ENCODE measurements around the gene TCF20.

TCF20 gene

DNA sequence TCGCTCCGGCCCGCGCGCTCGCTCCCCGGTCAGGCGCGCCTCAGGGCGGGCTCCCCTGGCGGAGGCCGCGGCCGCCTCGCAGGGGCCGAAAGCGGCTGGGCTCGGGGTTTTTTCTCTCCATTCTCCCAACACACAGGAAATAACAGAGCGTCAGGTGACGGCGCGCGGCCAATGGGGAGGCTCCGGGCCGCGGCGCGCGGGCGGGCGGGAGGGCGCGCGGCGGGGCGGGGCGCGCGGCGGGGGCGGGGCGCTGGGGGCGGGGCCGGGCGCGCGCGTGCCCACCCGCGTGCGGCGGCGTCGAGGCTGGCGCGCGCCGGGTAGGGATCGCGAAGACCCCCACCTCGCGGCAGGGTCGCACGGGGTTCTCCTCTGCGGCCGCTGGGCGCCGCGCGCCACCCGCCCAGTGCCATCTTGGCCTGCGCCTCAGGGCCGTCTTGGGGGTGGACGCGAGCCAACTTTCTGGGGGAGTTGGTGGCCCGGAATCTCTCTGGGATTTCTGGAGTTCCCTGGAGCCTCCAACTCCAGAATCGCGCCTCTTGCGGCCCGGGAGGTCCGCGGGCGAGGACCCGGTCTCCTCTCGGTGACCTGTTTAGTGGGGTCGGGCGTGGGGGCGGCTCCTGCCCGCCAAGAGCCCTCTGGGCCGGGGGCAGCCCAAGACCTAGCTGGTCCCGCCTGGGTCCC, at the start of gene TCF20:
Gene TCF20 (minus strand): TSS at position 144 of the 681 bp plus-strand sequence. CDS start 55,348 bp downstream, outside the sequence.
- peak; percentile 71 for DNase-seq (ENCODE audit: low read depth)

GRCh38 chr22:42319386-42319785, 48.9 kb upstream of the TCF20 start:
- no peak for DNase-seq (ENCODE audit: low read depth)

DNA sequence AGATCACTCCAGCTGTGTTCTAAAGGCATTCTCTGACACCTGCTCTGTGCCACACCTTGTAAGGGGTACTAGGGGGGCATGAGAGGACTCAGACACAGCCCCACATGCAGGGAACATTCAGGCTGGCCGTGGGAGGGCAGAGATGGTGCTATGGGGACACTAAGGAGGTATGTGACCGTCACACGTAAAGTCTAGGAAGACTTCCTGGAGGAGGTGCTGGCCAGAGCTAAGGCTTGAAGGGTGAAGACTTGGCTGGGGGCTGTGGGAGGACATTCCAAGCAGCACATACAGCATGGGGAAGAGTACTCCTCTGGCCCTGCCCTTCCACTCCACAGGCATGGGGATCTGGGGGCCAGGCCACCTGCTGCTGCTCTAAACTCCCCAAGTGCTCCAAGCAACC, 48.5 kb upstream of the TCF20 start:
- DNase-seq (ENCODE audit: low read depth) = no peak

DNA sequence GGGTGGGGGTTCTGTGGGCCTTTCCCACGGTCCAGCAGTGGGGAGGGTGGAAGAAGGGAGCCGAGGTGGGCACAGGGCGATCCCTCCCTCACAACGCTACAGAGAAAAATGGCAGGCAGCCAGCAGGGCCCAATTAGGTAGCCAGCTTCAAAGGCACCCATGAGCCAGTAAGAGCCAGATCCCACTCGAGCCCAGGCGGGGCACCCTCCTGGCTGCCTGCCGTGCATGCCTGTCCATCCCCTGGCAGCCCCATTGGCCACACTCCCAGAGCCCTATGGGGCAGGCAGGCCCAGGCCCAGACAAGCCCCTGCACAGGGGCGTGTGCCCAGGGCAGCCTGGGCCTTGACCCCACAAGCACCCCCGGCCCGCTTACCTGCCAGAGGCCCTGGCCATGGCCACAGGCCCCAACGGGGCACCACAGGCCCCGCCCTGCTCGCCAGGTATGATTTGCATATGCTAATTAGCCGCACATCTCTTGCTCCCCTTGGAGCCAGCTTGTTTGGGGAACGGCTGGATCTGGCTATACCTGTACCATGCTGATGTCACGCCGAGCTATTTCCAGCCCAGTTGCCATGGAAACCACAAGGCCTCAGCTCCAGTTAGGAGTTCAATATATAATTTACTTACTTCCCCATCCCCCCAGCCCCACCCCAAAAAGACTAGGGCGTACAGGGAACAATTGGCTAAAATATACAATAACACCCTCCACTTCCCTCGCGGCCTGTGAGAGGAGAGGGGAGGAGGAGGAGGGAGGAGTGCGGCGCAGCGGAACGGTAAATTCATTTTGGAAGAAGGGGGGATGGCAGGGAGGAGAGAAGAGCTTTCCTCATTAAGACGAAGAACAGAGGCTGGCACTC, 47.5 kb upstream of the TCF20 start:
- no peak for DNase-seq (ENCODE audit: low read depth)

- DNase-seq (ENCODE audit: low read depth) = peak; percentile 48
These were observed 46.6 kb upstream of the TCF20 start for GRCh38 chr22:42317008-42317407.

DNA sequence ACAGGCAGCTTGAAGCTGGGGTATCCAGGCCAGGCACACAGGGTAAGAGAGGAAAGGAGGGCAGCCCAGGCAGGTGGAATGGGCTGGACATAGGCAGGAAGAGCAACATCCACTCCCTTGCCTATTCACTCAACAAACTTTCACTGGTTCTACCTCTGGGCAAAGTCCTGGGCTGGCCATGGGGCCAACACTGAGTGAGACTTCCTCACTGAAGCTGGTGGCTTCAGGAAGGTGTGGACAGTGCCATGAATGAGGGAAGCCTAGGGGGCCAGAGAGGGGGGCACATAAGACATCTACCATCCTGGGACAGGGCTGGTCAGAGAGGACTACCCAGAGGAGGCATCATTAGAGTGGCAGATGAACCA, 44.9 kb upstream of the TCF20 start:
- DNase-seq (ENCODE audit: low read depth) = no peak

DNA sequence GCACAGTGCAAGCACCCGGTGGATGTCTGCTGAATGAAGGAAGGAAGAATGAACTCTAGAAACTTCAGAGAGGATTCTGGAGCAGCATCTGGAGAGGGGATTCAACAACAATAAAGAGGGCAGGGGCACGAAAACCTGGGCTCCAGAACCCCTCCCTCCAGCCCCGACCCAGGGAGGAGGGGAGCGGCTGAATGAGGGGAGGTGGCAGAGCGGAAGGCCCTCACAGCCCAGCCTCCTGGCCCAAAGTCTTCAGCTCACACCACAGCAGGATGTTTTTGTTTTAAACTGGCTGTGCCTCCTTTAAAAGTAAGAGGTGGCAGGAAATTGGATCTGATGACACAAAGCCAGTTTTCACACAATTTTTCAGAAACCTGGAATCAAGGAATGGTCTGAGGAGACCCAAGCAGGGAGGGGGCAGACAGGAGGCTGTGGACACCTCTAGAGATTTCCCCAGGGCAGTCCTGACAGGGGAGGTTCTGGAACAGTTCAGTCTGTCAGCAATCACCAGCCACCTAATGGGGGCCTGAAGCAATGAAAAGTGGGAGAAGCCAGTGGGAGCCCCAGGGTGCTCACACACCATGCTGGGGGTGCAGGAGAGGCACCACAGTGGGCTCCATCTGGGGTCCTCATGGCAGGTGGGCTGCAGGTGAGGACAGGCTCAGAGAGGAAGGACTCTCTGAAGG, 44.4 kb upstream of the TCF20 start:
- no peak for DNase-seq (ENCODE audit: low read depth)

DNA sequence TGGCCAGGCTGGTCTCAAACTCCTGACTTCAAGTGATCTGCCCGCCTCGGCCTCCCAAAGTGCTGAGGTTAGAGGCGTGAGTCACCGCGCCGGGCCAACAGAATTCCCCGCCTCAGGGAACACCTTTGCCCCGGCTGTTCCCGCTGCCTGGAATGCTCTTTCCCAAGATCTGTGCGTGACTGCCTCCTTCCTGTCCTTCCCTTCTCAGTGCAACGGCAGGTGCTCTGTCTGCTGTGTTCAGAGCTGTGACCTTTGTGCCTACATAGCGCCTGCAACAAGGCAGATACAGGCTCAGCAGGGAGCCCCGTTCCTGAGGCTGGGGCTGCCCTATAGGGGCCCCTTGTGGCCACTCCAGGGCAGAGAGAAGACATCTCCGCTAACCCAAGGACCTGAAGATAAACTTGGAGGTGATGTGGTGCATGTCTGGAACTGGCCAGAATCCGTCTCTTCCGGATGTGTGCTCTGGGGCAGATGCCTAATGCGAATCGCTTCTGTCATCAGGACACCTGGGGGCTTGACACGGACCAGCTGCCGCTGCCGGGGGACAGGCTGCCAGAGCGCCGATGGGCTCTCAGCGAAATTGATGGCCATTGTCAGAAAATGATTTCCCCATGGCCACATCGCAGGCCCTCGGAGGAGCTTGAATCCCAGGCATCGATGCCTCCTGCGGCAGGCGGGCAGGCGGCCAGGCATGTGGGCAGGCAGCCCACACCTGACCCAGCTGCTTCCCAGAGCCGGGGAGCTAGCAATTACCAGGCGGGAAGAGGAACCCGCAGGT, 43.5 kb upstream of the TCF20 start:
- no peak for DNase-seq (ENCODE audit: low read depth)

DNA sequence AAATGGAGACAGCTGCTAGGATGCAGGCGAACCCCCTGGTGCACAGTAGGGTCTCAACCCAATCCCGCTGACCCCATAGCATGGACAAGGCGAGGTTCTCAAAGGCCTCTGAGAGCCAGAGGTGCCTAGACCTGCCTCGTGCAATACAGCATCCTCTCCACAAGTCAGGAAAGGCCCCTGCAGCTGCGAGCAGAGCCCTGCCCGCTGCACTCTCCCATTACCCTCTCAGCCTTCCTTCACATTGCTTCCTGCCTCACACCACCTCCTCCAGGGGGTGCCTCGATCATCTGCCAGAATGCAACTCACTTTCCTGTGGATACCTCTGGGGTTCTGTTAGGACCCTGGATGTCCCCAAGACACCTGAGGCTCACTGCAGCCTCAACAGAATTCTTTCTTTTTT, 42.8 kb upstream of the TCF20 start:
- DNase-seq (ENCODE audit: low read depth) = no peak

DNA sequence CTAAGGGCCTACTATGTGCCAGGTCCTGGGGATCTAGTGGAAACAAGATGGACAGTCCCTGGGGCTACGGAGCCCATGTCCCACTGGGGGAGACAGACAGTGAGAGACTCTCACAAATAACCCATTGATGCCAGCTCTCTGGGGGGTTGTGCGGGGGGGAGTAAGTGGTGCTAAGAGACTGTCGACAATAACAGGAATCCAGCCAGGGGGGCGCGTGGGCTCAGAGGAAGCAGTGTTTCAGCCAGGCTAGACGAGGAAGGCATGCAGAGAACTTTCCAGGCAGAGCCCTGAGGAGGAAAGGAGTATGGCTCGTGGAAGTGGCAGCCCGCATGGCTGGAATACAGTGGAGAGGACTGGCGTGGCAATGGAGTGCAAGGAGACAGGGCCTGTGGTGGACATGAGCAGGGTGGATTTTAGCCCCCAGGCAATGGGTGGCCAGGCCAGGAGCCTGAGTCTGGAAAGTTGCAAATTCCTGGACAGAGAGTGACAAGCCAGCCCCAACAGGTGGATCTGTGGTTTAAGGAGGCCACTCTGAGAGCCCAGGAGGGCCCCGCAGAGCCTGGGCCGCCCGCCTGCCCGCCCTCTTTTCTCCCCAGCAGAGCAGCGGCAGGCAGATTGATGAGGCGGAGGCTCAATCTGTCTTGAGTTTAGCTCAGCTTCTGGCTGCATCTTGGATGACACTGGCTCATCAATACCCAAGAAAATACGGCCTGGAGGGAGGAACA, 40.0 kb upstream of the TCF20 start:
- DNase-seq (ENCODE audit: low read depth) = no peak

DNA sequence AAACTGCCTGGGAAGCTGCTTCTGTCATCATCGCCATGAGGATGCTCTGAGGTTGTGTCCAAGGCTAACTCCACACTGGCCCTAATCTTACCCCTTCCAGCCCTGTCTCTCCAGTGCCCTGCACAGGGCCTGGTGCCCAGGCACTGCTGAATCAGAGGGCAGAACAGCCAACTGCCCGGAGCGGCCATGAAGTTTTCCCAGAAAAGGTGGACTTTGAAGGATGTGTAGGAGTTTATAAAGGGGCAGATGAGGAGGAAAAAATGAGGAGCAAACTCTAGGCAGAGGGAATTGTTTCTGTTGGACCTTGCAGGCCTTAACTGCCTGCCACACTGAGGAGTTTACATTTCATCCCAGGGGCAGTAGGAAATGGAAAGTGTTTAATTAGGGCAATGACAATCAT, 39.4 kb upstream of the TCF20 start:
- DNase-seq (ENCODE audit: low read depth) = no peak

GRCh38 chr22:42308892-42309468, 38.5 kb upstream of the TCF20 start:
- DNase-seq (ENCODE audit: low read depth) = no peak

- no peak for DNase-seq (ENCODE audit: low read depth)
These were observed 37.5 kb upstream of the TCF20 start for GRCh38 chr22:42307806-42308563.

DNA sequence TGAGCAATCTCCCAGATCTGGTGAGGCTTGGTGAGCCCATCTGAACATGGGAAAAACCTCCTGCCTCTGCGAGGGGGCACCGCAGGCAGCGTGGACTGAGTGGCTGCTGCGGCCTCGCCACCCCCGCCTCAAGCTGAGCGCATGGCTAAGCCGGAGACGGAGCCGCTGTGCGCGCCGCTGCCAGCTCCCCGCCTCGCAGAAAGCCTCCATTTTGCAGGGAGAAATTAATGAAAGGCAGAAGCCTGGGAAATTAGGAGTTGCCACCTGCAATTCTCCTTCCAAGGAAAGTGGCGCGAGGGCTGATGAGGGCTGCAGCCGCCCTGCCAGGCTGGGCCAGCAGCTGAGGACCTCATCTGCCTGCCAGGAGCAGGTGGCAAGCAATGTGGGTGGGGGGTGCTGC, 35.6 kb upstream of the TCF20 start:
- DNase-seq (ENCODE audit: low read depth) = no peak

- no peak for DNase-seq (ENCODE audit: low read depth)
These were observed 33.9 kb upstream of the TCF20 start for GRCh38 chr22:42304324-42304790.

DNA sequence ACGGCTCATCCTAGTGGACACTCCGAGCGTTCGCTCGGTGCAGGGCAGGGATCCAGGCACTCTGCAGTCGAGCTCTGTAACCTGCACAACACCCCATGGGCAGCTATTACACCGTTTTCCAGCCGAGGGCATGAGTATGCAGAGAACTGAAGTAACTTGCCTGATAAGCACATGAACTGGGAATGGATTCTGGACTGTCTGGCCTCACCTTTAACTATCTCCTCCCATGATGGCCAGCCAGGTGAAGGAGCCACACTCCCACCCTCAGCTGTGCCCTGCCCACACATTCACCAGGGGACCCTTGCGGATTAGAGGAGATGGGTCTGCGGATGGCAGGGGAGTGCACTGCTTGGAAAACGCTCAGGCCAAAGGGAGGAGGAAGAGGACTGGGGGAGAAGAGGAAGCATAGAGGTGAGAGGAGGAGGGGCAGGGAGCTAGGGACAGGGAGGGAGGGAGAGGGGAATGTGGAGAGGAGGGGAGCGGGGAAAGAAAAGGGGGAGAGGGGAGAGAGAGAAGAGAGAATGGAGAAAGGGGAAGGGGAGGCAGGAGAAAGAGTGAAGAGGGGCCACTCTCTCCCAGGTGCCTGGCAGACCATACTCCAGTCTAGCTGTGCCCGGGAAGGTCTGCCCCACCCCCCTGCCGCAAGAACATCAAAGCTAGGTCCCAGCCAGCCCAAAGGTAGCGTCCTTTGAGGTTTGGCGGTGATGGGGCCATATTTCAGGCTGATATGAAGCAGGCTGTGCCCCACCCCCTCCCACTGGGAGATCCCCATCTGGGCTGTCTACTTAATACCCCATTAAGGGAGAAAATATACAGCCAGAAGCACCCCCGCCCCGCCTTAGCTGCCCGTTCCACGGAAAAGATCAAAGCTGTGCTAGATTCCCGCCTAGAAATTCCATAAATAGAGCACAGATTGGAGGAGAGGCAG, 33.2 kb upstream of the TCF20 start:
- no peak for DNase-seq (ENCODE audit: low read depth)

- DNase-seq (ENCODE audit: low read depth) = no peak
These were observed 31.3 kb upstream of the TCF20 start for GRCh38 chr22:42301742-42302102.

DNA sequence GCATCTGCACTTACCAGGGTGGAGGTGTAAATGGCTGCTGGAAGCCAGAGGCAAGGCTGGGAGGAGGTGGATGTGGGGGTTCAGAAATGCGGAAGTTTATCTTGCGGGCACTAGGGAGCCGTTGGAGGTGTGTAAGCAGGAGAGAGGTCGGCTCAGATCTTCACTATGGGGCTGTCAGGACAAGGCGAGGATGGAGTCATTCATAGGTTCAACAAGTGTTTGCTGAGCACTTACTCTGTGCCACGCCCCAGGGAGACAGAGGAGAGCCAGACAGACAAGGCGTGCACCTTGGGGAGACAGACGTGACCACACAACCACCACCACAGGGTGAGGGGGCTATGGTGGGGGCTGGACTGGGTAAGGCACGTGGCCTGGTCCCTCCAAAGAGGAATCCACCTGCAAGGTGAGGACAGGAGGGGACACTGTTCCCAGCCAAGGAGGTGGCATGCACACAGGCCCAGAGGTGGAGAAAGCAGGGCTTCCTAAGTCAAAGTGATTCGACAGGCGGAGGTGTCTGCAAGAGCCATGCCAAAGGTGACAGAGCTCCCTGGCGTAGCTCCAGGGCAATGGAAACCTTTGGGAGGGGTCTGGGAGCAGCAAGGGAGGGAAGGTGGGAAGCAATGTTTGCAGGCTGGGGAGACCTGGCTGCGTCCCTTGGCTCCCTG, 30.8 kb upstream of the TCF20 start:
- DNase-seq (ENCODE audit: low read depth) = no peak

All from activated T-helper 1 cell treated with Interleukin-2 at 50 U/mL for 16 hours (primary cell).